ENCODE measurements around the gene TBKBP1. TPM values are rescaled to one million over a fixed set of nuclear protein-coding genes. Genes with fewer than 3 reads are reported as not detected.
A peak's percentile ranks its signal among the peaks of the same experiment; 100 is the strongest.

TBKBP1 gene
- total RNA-seq, 1 donor from 2014 or later, result 13.9 TPM

DNA sequence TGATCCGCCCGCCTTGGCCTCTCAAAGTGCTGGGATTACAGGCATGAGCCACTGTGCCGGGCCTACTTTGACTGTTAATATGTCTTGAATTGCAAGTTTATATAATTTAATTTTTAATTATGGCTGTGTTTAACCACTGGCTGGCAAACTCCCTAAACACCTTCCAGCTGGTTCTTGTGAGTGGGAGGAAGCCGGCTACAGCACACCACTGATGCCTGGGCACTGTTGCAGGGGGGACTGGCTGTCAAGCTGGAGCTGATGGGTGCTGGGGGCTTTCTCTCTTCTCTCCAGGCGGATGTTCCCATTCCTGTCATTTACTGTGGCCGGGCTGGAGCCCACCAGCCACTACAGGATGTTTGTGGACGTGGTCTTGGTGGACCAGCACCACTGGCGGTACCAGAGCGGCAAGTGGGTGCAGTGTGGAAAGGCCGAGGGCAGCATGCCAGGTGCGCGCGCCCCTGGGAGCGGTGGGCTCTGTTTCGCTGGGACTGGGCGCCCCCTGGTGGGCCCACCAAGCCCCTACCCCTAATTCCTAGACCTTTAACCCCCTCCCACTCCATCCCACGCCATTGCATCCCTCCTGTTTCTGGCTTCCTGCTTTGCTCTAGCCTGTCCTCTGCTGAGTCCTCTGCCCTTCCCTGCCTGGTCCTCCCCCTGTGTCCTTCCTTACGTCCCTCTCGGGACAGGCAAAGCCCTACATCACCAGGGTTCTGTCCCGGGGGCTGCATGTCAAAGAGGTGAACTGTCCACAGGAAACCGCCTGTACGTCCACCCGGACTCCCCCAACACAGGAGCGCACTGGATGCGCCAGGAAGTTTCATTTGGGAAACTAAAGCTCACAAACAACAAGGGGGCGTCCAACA lies 48.6 kb downstream of the TBKBP1 start:
- DNase-seq (ENCODE audit: low spot score in 2 of 2) (peak in 1 of 2 donors; percentile 6), FAIRE-seq (no peak)

GRCh38 chr17:47744168-47745036 lies 50.4 kb downstream of the TBKBP1 start:
- no peak for FAIRE-seq
- no peak for DNase-seq (ENCODE audit: low spot score in 2 of 2)

GRCh38 chr17:47745037-47745380 lies 51.0 kb downstream of the TBKBP1 start:
- FAIRE-seq, result no peak

DNA sequence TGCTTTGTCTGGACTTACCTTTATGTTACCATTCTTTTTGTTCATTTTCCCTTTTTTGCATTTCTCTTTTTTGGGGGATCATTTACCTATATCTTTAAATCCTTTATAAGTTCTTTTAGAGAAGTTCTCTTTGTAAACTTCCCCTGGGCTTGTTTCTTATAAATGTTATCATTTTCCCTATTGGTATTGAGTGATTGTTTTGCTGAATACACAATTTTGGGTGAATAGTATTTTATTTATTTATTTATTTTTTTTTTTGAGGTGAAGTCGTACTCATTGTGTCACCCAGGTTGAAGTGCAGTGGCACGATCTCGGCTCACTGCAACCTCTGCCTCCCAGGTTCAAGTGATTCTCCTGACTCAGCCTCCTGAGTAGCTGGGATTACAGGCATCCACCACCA lies 57.5 kb downstream of the TBKBP1 start:
- FAIRE-seq, result no peak
- DNase-seq (ENCODE audit: low spot score in 2 of 2), result no peak

More at GRCh38 chr17:47745037-47745380, 51.0 kb downstream of the TBKBP1 start:
- DNase-seq (ENCODE audit: low spot score in 2 of 2), result no peak

DNA sequence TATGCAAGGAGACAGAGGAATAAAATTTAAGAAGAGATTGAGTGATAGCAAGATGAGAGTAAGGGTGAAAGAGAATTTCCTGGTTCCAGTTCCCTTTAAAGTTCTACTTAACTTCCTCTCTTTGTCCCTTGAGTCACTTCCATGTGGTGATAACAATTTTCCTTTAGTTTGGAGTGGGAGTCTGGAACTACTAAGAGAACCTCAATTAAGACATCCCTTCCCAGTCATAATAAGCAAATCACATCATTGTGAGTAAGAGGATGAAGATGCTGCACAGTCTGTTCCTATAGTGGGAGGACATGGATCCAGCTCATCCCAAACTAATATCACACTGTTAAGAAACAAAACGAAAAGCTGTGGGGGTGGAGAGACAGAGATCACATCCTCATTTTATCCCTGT lies 63.4 kb downstream of the TBKBP1 start:
- DNase-seq (ENCODE audit: low spot score in 2 of 2) (no peak), FAIRE-seq (no peak)

DNA sequence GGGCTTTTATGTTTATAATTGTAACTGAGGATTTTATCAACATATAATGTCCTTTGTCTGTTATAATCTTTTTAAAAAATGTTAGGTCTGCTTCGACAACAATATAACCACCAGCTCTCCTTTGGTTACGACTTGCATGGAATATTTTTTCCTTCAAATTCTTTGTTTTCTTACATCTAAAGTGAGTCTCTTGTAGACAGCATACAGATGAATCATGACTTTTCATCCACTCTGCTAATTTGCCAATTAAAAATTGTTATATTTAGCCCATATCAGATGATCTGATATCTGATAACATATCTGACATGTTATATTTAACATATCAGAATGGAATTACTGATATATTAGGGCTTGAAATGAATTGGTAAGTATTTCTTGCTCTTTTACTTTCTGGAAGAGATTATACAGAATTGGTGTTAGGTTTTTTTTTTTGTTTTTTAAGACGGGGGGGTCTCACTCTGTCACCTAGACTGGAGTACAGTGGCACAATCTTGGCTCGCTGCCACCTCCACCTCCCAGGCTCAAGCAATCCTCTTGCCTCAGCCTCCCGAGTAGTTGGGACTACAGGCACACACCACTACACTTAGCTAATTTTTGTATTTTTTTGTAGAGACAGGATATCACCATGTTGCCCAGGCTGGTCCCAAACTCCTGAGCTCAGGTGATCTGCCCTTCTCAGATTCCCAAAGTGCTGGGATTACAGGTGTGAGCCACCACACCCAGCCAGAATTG lies 66.6 kb downstream of the TBKBP1 start:
- FAIRE-seq, result no peak
- DNase-seq (ENCODE audit: low spot score in 2 of 2), result no peak

Small RNA genes lying within 50 kb of the gene (small RNA-seq; reads per million reads assigned to genes)
- not detected for gene AC015674.1

Other genes starting within 250 kb of the TBKBP1 start
- gene NPEPPS, start 163.1 kb upstream of the TBKBP1 start, total RNA-seq, result 206 TPM
- 140 TPM for gene KPNB1, start 44.2 kb upstream of the TBKBP1 start, total RNA-seq
- gene TBX21, start 39.1 kb downstream of the TBKBP1 start, total RNA-seq, result 0.82 TPM
- 7.3 TPM for gene OSBPL7, start 127.6 kb downstream of the TBKBP1 start, total RNA-seq
- gene MRPL10, start 137.4 kb downstream of the TBKBP1 start, total RNA-seq, result 6.9 TPM
- not detected for gene LRRC46, start 137.5 kb downstream of the TBKBP1 start, total RNA-seq
- 24.1 TPM for gene SCRN2, start 147.1 kb downstream of the TBKBP1 start, total RNA-seq
- gene SP6, start 157.0 kb downstream of the TBKBP1 start, total RNA-seq, result not detected
- gene SP2, start 202.1 kb downstream of the TBKBP1 start, total RNA-seq, result 0.82 TPM
- 7.3 TPM for gene PNPO, start 247.4 kb downstream of the TBKBP1 start, total RNA-seq

Data from frontal cortex (tissue), 4 donors.